Rectal smooth muscle tissue (tissue), 1 donor: ENCODE measurements around the gene SPRN.
"Not testable (repeated sequence)": the region's sequence is repeated elsewhere in the genome, so short reads cannot be mapped to it uniquely, and the experiment has no call there.

Experiments
- H3K27ac ChIP-seq: one replicate; pipeline ENCODE4 v1.7.0; 2013; ENCODE audit warnings: low read depth, low read length, inconsistent platforms
- H3K27me3 ChIP-seq: one replicate; pipeline ENCODE4 v1.7.0; 2013; ENCODE audit warnings: low read length; ENCODE audit not compliant: control insufficient read depth, insufficient read depth
- H3K36me3 ChIP-seq: one replicate; pipeline ENCODE4 v1.7.0; 2013; ENCODE audit warnings: low read length; ENCODE audit not compliant: control insufficient read depth, insufficient read depth
- H3K4me1 ChIP-seq: one replicate; pipeline ENCODE4 v1.7.0; 2013; ENCODE audit warnings: low read length; ENCODE audit not compliant: control insufficient read depth, insufficient read depth
- H3K4me3 ChIP-seq: one replicate; pipeline ENCODE4 v1.7.0; 2013; ENCODE audit warnings: low read length
- H3K9ac ChIP-seq: one replicate; pipeline ENCODE4 v1.7.0; 2013; ENCODE audit warnings: low read length

The SPRN gene

DNA sequence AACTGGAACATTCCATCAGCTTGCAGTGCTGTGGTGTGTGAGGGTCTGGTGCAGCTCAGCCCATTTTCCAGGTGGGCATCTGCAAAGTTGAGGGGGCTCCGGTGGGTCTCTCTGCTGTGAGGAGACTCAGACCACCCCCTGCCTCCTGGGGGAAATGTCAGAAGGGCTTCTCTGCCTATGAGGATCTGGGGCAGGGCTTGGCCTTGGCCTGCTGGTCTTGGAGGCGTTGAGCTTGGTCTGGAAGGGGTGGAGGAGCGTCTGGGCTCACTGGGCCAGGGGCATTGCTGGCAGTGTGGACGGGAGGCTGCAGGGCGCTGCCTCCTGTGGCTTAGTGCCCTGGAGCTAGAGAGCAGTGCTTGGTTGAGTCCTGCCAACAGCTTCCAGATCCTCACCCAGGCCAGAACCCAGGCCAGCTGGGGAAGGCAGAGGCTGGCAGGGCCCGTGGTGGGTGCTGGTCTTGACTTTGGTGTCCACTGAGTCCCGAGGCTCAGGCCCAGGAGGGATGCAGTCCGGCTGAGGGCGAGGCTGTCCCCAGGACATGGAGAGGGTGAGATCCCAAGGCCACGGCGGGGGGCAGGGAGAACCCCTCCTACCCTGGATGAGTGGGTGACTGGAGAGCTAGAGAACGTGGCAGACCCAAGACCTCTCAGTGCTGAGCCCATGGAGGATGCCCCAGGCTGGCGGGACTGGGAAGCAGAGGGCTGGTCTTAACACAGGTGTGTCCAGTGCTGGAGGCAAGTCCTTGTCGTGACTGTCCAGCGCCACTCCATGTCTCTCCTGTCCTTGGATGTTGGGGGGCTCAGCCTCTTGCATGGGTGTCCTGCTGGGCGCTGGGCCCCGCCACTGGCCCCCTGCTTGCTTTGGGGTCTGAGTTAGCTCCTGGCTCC is 2.8 kb downstream of the SPRN start:
- Histone ChIP-seq H3K27ac (no peak overlapping the region), H3K9ac (no peak overlapping the region), H3K4me3 (no peak overlapping the region), H3K4me1 (no peaks in the 10 kb centered on the region), H3K36me3 (peaks cover 7% of the 10 kb centered on the region), H3K27me3 (peaks cover 2% of the 10 kb centered on the region)

DNA sequence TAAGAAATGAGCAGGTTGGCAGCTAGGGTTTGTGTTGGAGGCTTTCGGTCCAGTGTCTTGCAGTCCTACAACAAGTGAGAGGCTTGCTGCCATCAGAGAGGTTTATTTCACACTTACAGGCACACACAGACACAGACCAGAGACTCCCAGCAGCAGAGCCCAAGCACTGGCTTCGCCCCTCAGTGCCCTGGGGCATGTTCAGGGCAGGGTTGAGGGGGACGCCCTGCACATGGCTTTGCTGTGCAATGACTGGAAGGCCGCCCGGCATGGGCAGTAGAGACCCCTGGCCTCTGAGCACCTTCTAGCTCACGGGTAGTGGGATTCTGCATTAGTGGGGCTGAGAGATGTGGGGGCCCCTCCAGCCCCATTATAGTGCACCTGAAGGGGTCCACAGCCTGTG is 3.8 kb downstream of the SPRN start:
- peaks cover 7% of the 10 kb centered on the region for H3K36me3 ChIP-seq
- peaks cover 2% of the 10 kb centered on the region for H3K27me3 ChIP-seq

DNA sequence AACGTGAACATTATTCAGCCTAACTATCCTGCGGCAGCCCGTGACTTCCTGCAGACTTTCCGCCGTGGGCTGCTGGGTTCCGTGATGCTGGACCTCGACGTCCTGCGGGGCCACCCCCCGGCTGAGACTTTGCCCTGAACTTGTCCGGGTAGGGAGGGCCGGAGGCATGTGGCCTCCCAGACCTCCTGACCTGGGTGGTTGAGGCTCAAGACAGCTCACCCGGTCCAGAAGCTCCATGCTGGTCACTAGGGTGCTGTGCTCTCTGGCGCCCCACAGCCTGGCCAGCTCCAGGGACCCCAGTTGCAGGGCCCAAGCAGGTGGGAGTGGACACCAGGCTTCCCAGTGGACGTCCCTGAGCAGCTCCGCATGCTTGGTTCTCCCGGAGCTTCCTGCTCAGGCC is 4.4 kb downstream of the SPRN start:
- Histone ChIP-seq H3K9ac (no peak overlapping the region), H3K27me3 (peaks cover 2% of the 10 kb centered on the region), H3K4me1 (no peaks in the 10 kb centered on the region), H3K36me3 (peaks cover 7% of the 10 kb centered on the region), H3K4me3 (no peak overlapping the region), H3K27ac (no peak overlapping the region)

More for the DNA sequence above, 3.8 kb downstream of the SPRN start:
- Histone ChIP-seq H3K9ac (no peak overlapping the region), H3K4me1 (no peaks in the 10 kb centered on the region), H3K4me3 (no peak overlapping the region), H3K27ac (no peak overlapping the region)

DNA sequence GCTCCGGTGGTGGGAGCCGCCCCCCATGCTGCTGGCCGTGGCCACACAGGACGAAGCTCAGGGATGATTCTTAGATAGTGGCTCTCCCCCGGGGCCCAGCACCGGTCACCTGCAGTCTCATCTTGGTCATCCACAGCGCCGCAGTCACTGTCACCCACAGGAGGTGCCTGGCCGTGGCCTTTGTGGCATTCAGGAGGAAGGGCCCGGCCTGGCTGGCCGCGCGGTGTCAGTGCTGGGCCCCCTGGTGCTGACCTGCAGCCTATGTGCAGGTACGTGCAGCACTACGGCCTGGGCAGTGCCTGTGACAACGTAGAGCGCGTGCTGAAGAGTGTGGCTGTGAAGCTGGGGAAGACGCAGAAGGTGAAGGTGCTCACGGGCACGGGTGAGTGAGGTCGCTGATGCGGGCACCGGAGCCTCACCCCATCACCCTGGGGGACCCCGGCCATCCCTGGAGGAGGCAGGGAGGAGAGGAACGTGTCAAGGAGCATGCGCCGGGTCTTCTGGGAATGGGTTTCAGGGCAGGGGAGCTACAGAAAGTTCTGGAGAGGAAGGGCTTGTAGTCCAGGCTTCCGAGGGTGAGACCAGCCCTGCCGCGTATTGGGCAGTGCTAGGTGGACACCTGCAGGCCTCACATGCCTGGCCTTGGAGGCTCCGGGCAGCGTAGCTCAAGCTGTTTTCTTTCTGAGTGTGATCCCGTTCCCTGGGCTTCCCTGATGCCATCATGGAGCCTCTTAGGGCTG is 5.0 kb downstream of the SPRN start:
- Histone ChIP-seq H3K9ac (no peak overlapping the region), H3K27ac (no peak overlapping the region), H3K4me3 (no peak overlapping the region), H3K27me3 (peaks cover 2% of the 10 kb centered on the region), H3K36me3 (peaks cover 7% of the 10 kb centered on the region), H3K4me1 (no peaks in the 10 kb centered on the region)

DNA sequence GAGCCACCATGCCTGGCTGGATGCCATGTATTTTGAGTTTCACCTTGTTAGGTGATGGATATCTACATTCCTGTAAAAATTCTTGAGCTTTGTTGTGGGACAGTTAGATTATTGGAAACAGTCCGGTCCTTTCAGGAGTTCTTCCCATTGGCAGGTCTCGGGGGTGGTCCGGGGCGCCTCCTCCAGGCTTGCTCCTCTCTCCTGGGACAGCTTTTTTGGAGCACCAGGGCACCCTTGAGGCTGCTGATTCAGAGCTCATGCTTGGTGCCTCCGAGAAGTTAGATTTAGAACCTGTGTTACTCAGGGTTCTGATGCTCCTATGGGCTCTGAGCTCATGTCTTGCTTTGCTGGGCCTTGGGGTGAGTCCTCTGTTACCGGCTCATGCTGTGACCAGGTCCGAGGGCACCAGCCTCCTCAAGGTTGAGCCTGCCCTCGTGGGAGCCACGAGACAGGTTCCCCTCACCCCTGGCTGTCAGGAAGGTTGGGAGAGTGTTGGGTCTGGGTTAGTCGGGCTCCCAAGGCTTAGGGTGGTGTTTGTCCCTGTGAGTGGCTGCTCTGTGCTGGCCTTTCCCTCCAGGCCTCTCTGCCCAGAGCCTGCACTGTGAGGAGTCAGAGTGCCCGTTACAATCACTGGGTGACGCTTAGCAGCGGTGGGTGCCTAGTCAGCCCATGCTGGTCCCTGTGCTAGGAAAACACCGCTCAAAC is 6.0 kb downstream of the SPRN start:
- peaks cover 2% of the 10 kb centered on the region for H3K27me3 ChIP-seq
- no peaks in the 10 kb centered on the region for H3K4me1 ChIP-seq
- no peak overlapping the region for H3K4me3 ChIP-seq
- no peak overlapping the region for H3K9ac ChIP-seq
- peaks cover 7% of the 10 kb centered on the region for H3K36me3 ChIP-seq
- H3K27ac ChIP-seq: no peak overlapping the region

DNA sequence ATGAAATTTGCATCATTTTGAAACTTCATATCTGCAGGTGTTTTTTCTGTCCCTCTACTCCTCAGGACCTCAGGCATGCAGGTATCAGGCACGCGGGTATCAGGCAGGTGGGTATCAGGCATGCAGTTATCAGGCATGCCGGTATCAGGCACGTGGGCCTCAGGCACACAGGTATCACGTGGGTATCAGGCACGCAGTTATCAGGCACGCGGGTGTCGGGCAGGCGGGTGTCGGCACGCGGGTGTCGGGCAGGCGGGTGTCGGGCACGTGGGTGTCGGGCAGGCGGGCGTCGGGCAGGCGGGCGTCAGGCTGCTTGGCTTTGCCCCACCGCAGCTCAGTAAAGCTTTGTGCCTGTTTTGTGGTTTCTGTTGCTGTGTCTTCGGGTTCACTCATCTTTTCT is 8.7 kb downstream of the SPRN start:
- H3K27ac ChIP-seq: no peak overlapping the region
- H3K27me3 ChIP-seq: peaks cover 2% of the 10 kb centered on the region
- H3K4me1 ChIP-seq: no peaks in the 10 kb centered on the region
- H3K4me3 ChIP-seq: no peak overlapping the region
- H3K36me3 ChIP-seq: peaks cover 14% of the 10 kb centered on the region
- H3K9ac ChIP-seq: no peak overlapping the region

DNA sequence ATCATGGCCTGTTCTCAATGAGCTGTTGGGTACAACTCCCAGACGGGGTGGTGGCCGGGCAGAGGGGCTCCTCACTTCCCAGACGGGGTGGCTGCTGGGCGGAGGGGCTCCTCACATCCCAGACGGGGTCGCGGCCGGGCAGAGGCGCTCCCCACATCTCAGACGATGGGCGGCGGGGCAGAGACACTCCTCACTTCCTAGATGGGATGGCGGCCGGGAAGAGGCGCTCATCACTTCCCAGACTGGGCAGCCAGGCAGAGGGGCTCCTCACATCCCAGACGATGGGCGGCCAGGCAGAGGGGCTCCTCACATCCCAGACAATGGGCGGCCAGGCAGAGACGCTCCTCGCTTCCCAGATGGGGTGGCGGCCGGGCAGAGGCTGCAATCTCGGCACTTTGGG is 10.0 kb downstream of the SPRN start:
- H3K36me3 ChIP-seq: peaks cover 17% of the 10 kb centered on the region
- H3K9ac ChIP-seq, H3K27ac ChIP-seq, H3K4me1 ChIP-seq, H3K4me3 ChIP-seq, H3K27me3 ChIP-seq: not testable (repeated sequence)

DNA sequence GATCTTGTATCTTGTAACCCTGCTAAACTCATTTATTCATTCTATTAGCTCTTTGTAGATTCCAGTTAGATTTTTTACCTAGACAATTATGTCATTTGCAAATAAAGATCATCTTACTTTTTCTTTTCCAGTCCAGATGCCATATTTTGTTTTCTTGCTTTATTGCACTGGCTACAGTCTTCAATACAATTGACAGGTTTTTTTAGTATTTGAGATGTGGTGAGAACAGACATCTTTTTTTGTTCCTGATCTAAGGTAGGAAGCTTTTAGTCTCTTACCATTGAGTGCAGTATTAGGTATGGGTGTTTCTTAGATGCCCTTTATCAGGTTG is 12.1 kb downstream of the SPRN start:
- Histone ChIP-seq H3K36me3 (peaks cover 20% of the 10 kb centered on the region), H3K4me1 (no peaks in the 10 kb centered on the region), H3K9ac (no peak overlapping the region), H3K4me3 (no peak overlapping the region), H3K27ac (no peak overlapping the region), H3K27me3 (no peaks in the 10 kb centered on the region)

DNA sequence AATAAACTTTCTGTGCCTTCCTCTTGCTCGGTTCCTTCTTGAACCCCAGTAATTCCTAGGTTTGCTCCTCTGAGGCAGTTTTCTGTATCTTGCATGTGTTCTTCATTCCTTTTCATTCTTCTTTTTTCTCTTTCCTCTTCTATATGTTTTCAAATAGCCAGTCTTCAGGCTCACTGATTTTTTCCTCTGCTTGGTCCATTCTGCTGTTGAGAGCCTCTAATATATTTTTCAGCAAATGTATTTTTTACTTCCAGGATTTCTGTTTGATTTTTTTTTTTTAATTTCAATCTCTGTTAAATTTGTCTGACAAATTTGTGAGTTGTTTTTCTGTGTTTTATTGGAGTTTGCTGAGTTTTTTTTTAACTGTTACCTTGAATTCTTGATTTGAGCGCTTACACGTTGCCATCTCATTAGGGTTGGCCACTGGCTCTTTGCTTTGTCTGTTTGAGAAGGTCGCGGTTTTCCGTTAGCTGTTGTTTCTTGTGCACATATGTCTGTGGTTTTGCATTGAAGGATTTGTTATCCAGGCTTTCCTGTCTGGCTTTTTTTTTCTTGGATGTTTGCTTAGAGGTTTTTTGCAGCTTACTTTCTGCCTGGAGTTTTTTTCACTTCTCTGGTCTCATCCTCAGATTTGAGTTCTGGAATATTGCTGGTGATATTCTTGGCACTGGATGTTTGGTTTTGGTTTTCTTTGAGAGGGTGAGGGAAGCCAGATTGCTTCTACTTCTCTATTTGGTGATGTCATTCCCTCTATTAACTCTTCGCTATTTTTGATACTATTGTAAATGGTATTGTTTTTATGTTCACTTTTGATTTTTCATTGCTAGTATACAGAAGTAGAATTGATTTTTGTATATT is 12.7 kb downstream of the SPRN start:
- H3K9ac ChIP-seq: no peak overlapping the region

DNA sequence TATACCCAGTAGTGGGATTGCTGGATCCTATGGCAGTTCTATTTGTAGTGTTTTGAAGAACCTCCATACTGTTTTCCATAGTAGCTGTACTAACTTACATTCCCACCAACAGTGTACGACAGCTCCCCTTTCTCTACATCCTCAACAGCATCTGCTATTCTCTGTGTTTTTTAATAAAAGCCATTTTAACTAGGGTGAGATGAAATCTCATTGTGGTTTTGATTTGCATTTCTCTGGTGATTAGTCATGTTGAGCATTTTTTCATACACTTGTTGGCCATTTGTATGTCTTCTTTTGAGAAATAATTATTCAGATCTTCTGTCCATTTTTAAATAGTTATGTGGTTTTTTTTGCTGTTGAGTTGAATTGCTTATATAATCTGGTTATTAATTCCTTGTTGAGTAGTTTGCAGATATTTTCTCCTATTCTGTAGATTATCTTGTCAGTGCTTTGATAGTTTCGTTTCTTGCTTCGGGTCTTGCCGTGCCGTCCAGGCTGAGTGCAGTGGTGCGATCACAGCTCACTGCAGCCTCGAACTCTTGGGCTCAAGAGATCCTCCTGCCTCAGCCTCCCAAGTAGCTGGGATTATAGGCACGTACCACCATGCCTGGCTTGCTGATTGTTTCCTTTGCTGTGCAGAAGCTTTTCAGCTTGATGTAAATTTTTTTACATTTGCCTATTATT is 18.4 kb downstream of the SPRN start:
- Histone ChIP-seq H3K4me3 (no peak overlapping the region), H3K36me3 (peaks cover 20% of the 10 kb centered on the region), H3K27me3 (no peaks in the 10 kb centered on the region), H3K4me1 (no peaks in the 10 kb centered on the region), H3K27ac (no peak overlapping the region), H3K9ac (no peak overlapping the region)

More for the DNA sequence above, 12.7 kb downstream of the SPRN start:
- no peaks in the 10 kb centered on the region for H3K27me3 ChIP-seq
- H3K27ac ChIP-seq: no peak overlapping the region
- H3K4me3 ChIP-seq: no peak overlapping the region
- peaks cover 20% of the 10 kb centered on the region for H3K36me3 ChIP-seq
- H3K4me1 ChIP-seq: no peaks in the 10 kb centered on the region

DNA sequence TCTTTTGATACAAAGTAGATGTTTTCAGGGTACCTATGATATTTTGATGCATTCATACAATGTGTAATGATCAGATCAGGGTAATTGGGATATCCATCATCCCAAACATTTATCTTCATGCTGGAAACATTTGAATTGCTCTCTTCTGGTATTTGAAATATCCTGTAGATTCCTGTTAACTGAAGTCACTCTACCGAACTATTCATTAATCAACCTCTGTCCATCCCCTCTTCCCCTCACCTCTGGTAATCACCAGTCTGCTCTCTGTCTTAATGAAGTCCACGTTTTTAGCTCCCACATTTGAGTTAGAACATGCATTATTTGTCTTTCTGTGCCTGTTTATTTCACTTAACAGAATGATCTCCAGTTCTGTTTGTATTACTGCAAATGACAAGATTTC is 19.2 kb downstream of the SPRN start:
- Histone ChIP-seq H3K9ac (no peak overlapping the region), H3K27ac (no peak overlapping the region), H3K36me3 (peaks cover 18% of the 10 kb centered on the region), H3K4me1 (no peaks in the 10 kb centered on the region), H3K4me3 (no peak overlapping the region), H3K27me3 (no peaks in the 10 kb centered on the region)
